ENCODE results near the gene CTNNA2.

The CTNNA2 gene

DNA sequence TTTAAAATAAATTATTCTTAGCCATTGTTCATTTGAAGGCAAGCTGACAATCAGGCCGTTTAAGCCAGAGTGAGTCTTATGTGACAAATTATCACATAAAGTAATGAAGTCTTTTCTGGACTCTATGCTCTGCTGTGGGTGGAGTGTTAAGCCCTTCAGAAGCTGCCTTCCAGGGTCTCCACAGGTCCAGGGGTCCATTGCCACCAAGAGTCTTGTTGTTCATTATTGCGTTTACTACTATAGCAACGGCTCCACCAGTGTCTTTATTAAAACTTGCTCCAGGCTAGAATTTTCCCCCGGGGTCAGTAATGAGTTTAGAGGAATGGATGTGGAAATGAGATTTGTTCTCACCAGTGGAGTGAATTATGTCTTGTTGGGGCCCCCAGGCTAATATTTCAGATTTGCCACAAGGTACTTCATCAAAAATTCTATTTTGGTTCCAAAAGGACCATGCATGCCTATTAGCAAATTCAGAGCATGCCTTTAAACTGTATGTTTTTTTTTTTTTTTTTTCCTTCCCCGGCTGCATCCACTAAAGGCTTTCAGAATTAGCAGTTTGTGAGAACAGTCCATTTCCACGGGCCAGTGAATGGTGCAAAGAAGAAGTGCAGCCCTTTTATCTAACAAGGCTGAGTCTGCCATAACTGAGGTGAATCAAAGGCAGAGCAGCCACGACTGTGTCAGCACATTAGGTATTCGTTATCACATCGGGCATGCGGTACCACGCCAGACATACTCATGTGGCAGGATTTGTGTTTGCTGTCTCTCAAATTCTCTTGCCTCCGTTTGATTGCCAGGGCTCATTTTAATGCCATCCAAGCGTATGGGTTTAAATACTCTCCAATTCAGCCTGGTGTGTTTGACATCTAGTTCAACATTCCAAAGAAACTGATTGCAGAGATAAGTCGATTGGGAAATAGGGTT lies 817.9 kb downstream of the CTNNA2 start:
- DNase-seq (ENCODE audit: low read depth) = no peak

DNA sequence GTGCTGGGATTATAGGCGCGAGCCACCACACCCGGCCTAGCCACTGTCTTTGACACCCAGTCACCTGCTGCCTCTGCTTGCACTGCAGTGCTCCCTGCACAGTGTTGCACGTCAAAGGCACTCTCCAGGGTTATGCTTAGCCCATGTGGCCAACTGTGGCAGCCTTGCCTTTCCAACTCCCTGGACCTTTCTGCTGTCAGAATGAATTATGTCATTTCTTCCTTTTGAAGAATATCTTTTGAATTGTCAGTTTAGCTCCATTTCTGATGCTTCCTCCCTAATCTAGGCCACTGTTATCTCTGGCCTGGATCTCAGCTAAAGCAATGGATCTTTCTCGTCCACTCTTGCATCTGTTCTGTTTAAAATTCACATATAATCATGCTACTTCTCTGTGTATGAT lies 821.0 kb downstream of the CTNNA2 start:
- DNase-seq (ENCODE audit: low read depth) = no peak

DNA sequence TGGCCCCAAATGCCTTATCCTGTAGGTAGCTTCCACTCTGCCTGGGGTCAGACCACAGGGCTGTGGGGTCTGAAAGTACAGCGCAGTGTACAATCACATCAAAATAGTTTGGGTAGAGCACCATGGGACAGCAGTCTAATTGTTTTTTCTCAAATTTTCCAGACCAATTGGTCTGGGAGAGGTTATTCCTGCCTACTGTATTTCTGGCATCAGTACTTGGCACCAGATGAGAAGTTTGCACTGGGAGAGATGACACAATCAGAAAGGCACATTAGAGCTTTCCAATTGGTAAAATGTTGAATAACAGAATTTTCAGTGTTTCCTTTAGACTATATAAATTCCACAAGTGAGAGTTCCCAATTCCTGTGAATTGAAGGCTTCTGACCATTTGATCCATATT lies 822.6 kb downstream of the CTNNA2 start:
- no peak for DNase-seq (ENCODE audit: low read depth)

DNA sequence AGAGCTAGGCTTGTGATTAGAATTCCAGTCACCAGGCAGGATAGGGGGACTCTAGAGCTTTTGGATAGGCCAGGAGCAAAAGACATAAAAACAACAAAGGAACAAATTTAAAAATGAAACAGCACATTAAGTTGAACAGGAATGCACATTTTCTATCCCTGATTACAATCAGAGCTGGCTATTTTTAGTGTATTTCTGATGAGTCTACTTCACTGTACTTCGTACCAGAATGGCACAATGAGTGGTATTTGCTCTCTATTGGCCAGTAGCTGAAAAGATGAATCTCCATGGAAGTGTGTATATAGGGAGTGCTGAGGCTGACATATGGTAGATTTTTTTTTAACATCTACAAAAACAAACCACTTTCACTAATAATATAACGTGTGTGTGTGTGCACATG lies 825.9 kb downstream of the CTNNA2 start:
- no peak for DNase-seq (ENCODE audit: low read depth)

DNA sequence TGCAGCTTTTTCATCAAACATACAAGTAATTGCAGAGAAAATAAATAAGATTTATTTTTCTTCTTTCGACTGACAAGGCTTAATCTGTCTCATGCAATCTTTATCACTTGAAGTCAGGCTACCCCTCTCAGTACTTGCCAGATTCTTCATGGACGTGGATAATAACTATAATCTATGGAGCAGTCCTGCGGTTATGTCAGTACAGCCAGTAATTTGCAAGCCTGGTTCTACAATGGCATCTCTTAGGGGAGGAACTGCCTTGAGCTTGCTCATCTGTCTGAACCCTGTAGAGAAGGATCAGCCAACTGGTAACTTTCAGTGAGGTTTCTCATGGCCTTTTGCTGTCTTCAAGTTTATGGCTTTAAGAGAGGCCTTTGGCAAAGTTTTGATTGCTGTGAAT lies 827.2 kb downstream of the CTNNA2 start:
- DNase-seq (ENCODE audit: low read depth) = no peak

DNA sequence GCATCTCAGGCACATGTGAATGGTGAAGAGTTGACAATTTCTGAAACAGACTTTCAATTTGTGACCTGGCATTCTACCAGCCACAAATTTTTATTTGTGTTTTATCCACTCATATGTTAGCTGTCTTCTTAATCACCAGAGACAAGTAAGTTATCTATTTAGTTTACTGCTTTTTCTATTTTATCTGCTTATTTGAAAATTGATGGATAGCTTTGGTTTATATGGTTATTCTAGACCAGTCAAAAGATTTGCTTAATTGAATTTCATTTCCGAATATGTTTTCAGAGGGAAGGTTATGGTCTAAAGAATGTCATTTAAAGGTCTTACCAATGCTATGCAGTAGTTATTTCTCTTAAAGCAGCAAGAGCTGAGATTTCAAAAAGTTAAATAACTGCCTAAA lies 835.2 kb downstream of the CTNNA2 start:
- no peak for DNase-seq (ENCODE audit: low read depth)

DNA sequence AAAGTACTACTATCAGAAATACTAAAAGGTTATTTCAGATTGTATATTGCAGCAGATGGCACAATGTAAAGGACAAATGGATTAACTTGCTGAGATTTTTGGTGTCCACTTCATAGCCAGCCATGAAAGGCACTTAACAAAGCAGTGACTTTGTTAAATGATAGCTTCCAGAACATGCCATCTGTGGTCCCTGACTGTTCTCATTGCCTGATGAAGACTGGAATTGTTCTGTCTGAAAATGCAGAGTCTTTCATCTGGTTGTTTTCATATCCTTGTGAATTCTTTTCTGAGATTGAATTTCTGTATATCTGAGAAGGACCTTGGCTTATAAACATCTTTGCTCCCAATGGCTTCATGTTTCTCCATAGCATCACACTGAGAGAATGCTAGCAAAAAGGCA lies 836.1 kb downstream of the CTNNA2 start:
- no peak for DNase-seq (ENCODE audit: low read depth)

DNA sequence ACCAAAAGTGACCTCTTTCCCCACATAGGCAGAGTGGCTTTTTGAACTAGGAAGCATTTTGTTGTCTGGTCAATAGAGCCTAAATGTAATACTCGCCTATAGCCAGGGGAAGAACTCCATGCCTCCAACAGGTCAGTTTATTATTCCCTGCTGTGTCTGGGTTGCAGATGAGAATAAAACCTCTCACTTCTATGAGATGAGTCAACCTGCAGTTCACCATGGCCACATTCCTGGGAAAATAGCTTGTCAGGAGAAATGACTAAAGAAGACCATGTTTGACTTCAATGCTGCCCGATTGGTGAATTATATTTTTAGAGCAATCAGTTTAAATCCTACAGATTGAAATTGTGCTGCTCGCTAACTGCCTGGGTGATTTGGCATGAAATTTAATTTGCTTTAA lies 838.4 kb downstream of the CTNNA2 start:
- DNase-seq (ENCODE audit: low read depth) = no peak

DNA sequence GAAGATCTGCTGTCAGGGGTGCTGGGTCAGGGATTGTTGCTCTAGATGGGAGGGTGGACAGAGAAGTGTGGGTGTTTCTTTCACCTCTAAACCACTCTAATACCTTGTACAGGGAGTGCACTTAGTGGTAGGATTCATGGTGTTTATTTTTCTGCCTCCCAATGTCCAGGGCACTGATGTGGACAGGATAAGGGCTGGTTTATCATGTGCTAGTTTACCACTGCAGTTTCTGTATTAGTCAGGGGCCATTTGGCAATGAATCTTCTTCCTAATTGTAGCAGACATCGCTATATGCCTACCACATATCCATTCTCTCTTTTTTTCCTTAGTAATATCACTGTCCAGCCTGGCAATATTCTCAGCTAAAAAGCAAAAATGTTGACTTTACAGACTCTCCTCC lies 842.0 kb downstream of the CTNNA2 start:
- DNase-seq (ENCODE audit: low read depth) = no peak

DNA sequence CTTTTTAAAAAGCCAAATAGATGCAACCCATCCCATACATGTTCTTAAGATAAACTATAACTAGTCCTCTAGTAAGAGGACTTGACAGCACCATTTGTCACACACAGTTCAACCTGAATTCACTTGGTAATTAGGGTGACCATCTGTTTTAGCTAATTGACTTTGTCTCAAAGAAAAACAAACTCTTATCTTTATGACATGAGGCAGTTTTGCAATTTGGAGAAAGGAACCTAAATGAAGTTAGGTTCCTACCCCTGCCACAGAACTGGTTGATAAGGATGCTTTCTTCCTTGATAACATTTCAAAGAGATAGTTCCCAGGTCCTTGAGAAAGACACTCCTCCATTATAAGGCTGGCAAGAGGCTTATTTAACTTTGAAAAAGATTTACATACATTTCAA lies 849.1 kb downstream of the CTNNA2 start:
- DNase-seq (ENCODE audit: low read depth) = no peak

DNA sequence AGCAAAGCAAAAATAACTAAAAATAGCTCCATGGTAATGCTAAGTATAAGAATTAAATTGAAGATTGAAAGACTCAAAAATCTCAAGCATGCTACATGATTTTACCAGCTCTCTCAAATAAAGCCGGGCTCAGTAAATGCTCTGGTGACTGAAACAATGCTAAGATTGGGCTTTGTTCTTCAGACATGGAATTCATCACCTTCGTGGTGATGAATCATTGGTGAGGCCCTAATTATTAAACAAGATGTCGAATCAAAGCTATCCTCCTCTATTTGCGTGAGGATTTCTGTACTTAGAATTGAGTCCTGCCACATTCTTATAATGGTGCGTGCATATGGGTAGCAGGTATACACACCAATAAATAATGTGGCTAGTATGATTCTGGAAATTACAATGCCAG lies 850.5 kb downstream of the CTNNA2 start:
- DNase-seq (ENCODE audit: low read depth) = no peak

DNA sequence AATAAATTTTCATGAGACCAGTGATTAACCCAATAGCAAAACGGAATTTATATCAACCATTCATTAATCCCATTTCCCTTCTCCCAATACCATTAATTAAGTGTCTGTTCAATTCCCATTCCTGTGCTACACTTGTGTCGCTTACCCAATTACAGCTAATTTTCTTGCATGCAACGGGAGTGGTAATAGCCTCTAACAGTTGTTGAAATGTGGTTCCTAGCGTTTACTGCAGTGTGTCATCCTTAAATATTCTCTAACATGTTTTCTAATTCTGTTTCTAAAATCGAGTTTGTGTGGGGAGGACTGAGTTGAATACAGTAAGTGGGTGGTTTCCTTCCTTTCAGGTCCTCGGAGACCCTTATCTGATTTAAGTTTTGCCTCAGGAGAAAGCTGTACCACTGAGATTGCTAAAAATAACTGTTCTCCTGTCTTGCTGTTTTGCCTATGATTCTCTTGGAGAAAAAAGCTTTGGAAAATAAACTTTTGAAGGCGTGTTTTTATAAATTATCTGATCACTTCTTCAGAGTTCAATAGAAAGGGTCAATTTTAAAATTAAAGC lies 851.0 kb downstream of the CTNNA2 start:
- no peak for DNase-seq (ENCODE audit: low read depth)

DNA sequence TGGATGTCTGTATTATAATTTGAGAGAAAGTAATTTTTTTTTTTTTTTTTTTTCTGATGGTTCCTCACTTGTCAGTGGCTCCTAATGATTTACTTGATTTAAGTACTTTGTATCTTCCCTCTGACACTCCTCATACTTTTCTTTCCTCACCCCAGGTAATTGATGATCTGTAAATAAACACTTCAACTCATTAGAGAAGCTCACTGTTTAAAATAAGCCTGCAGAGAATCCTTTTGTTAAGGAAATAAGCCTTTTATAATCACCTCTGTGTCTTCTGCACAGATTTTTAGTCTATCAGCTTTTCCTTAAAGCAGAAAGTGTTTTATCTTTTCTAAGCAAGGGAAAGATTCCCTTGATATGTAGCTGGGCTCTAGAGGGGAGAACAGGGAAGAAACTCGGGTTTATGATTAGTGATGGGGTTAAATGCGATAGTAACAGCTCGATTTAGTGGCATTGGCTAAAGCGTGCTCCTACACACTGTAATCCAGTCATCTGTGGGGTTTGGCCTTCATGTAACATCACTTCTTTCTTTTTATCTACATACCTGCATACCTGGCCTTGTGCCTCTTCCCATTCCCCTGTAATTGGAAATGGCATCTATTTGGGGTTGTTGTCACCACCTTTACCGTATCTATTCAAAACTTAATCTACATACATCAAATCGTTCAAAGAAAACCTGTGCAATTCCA lies 851.8 kb downstream of the CTNNA2 start:
- no peak for DNase-seq (ENCODE audit: low read depth)

DNA sequence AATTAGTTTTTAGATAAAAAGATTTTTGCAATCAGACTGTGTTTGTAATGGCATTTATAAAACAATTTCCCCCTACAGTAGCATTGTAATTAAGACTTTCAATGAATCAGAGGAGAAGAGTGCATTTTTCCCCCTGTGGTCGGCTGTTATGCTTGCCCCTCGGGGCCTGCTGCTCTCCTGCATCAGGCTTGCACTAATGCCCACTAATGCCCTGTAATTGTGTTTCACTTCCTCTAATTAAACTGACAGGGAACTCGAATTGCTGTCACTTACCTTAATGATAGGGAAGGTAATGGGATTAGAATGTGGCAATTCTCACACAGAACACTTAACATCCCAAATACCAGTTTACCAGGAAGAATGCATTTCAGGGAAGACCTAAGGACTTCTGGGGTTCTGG lies 852.9 kb downstream of the CTNNA2 start:
- DNase-seq (ENCODE audit: low read depth) = no peak

DNA sequence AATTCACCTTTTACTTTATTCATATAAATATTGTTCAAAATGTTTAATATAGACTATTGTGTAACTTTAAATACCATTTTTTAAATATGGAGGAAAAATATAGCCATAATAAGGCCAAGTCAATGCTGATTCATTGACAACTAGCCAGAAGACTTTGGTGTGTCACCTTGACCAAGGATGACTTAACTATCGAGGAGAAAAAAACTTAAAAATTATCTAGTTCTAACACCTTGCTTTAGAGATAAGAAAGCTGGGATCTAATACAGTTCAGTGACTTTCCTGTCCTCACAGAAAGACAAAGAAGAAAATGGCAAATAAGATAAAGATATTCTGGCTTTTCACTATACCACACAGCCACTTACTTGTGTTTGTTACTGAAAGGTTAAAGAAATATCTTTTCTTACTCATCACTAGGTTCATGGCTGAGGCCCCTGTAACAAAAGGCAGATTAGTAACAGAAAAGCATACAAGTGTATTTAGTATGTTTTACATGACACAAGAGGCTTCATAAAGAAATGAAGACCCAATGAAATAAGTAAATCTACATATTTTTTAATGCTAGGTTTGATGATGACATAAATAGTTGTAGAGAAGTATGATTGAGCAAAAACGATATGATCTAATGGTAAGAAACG lies 857.6 kb downstream of the CTNNA2 start:
- no peak for DNase-seq (ENCODE audit: low read depth)

DNA sequence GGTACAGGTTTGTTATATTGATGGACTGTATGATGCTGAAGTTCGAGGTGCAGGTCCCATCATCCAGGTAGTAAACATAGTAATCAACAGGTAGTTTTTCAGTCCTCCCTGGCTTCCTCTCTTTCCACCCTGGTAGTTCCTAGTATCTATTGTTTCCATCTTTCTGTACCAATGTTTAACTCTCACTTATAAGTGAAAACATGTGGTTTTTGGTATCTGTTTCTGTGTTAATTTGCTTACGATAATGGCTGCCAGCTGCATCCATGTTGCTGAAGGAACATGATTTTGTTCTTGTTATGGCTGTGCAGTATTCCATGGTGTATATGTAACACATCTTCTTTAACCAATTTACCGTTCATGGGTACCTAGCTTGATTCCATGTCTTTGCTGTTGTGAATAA lies 861.3 kb downstream of the CTNNA2 start:
- DNase-seq (ENCODE audit: low read depth) = no peak

DNA sequence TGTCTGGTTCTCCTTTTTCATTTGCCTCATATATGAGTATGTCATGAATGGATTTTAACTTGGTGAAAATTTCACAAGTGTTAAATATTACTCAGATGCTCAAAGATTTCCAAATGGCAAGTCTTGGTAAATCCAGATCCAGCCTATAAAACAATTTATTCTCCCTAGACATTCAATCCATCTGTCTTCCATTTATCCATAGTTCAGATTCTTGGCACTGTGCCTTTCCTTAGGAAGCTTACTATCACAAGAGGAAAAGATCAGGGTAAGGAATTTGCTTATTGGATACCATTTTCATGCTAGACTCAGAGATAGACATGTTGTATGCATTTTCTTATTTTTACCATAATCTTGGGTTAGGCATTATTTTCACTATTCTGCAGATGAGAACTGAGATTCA lies 864.2 kb downstream of the CTNNA2 start:
- no peak for DNase-seq (ENCODE audit: low read depth)

DNA sequence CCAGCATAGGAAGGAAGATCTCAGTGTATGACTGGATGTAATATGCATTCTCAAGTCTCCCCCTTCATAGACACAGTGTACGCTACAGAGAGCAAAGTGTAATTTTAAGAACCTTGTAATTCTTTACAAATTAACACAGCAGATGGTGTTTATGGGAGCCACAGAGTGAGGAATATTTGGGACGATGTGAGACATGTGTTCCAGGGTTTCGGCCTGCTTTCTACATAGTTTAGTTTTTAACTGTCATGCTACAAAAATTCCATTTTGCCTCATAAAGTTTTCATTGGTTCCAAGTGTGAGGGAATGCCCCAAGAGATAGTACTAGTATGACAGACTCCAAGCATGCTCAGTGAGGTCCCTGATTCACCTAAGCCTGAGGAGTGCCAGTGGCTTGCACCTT lies 867.9 kb downstream of the CTNNA2 start:
- DNase-seq (ENCODE audit: low read depth) = no peak

DNA sequence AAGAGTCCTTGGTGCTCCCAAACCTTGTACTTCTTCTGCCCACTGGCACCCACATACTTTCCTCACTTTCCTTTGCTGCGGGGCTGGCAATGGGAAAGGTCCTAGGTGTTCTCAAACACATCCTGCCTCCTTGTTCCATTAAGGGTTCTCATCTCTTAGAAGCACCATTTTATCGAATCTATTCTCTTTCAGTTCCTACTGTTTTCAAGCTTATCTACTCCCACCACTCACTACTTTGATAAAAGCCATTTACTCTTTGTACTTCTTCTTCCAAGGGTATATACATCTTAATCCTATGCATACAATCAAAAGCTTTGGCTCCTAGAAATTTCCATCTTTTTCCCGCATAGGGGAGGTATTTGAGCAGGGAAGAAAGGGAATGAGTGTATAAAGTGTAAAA lies 868.8 kb downstream of the CTNNA2 start:
- no peak for DNase-seq (ENCODE audit: low read depth)

DNA sequence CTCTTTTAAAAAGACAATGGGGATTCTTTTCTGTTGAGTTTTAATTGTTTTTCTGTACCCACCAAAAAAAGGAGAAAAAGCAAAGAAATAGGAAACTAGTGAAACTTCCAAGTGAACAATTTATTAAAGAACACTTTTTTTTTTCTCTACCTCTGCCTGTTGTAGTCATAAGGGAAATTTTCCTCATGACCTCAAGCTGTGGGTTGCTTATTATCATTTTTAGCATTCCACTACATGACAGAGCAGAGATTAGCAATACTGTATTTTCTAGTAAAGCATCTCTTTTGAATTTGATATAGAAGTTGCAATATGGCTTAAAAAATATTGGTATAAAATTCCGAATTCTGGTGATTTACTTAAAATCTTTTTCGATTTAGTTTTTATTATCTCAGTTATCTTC lies 879.6 kb downstream of the CTNNA2 start:
- no peak for DNase-seq (ENCODE audit: low read depth)

DNA sequence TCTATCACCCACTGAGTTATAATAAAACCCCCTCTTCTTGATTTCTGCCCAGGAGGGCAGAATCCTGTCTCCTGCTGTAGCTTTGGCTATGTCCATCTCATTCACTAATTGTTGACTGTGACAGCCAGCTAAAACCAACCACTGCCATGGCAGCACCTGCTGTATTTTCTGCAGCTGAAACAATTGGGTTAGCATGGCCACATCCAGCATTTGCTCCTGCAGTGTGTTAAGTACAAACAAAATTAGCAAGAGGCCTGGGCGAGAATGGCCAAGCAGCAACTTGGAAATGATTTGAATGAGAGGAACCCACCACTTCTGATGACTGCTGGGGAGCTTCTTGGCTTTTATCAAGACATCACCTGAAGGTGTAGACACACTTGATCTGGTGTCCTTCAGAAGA lies 881.1 kb downstream of the CTNNA2 start:
- no peak for DNase-seq (ENCODE audit: low read depth)

DNA sequence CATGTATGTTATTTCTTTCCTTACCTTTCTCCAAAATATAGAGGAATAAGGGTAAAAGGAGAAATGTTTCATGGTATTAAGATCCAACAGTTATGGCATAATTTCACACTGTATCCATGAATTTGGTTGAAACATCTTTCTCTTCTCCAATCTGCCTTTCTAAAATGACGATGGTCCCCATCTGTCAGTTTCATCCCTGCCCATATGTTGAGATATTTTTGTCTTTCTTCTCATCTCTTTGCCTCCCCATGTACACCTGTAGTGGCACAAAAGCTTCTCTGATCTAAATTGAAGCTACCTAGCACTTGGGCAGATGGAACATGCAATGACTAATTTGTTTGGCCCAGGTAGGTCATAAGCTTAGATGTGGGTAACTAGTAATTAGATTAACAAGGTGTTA lies 882.4 kb downstream of the CTNNA2 start:
- no peak for DNase-seq (ENCODE audit: low read depth)

DNA sequence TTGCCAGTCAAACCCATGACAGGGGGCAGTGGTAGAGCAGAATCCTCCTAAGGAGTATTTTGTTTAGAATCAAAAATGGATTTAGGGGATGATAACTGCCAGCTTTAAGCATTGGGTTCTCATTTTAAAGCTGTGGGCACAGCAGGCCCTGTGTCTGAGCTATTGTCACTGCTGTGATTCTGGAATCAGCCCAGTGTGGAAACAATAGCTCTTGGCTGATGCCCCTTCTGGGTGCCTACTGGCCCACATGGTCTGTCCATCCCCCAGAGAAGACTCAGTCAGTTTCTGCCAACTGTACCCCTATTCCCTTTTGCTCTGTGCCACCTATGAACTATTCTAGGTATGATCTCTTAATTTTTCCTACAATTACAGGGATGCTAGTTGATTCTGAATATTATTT lies 883.4 kb downstream of the CTNNA2 start:
- DNase-seq (ENCODE audit: low read depth) = no peak

Data from T-helper 22 cell (primary cell).